MM.1S (cell line): ENCODE data around the gene CBARP.
A peak's percentile ranks its signal among the peaks of the same experiment; 100 is the strongest.

Source experiments
- DNase-seq: peaks from one replicate; pipeline ENCODE4 v3.0.0-alpha.2; 2015
- H2AFZ ChIP-seq: fragments of 300-600 bp; sonication (generic); 2 replicates; pipeline ENCODE4 v1.6.0; 2016; ENCODE audit warnings: antibody characterized with exemption, low read length
- H3F3A ChIP-seq: fragments of 300-600 bp; sonication (generic); 2 replicates; pipeline ENCODE4 v1.6.1; 2016; ENCODE audit warnings: mild to moderate bottlenecking, antibody characterized with exemption, low read length, moderate library complexity, mixed read lengths; ENCODE audit not compliant: insufficient read depth
- H3K27ac ChIP-seq: fragments of 300-600 bp; sonication (generic); 2 replicates; pipeline ENCODE4 v1.5.1; 2016; ENCODE audit warnings: mild to moderate bottlenecking, low read length
- H3K27me3 ChIP-seq: fragments of 300-600 bp; sonication (generic); replicated peaks from 2 replicates; pipeline ENCODE4 v1.6.0; 2016; ENCODE audit warnings: low read length; ENCODE audit not compliant: insufficient read depth
- H3K36me3 ChIP-seq: fragments of 300-600 bp; sonication (generic); replicated peaks from 2 replicates; pipeline ENCODE4 v1.6.1; 2016; ENCODE audit warnings: mild to moderate bottlenecking, low read length, mixed read lengths; ENCODE audit not compliant: insufficient read depth
- H3K4me1 ChIP-seq: fragments of 300-600 bp; sonication (generic); 2 replicates; pipeline ENCODE4 v1.6.1; 2016; ENCODE audit warnings: low read length, mixed read lengths
- H3K4me2 ChIP-seq: fragments of 300-600 bp; sonication (generic); 2 replicates; pipeline ENCODE4 v1.6.0; 2016; ENCODE audit warnings: low read depth, low read length
- H3K4me3 ChIP-seq: fragments of 300-600 bp; sonication (generic); 2 replicates; pipeline ENCODE4 v1.5.1; 2016; ENCODE audit warnings: low read length, mixed read lengths
- H3K79me2 ChIP-seq: fragments of 300-600 bp; sonication (generic); 2 replicates; pipeline ENCODE4 v1.6.1; 2016; ENCODE audit warnings: mixed run types, low read length, mixed read lengths
- H3K9ac ChIP-seq: fragments of 300-600 bp; sonication (generic); 2 replicates; pipeline ENCODE4 v1.6.1; 2016; ENCODE audit warnings: low read length, mixed read lengths
- H3K9me2 ChIP-seq: fragments of 300-600 bp; sonication (generic); replicated peaks from 2 replicates; pipeline ENCODE4 v1.6.1; 2016; ENCODE audit warnings: mild to moderate bottlenecking, low read length, mixed read lengths; ENCODE audit not compliant: insufficient read depth
- H3K9me3 ChIP-seq: fragments of 300-600 bp; sonication (generic); replicated peaks from 2 replicates; pipeline ENCODE4 v1.6.1; 2016; ENCODE audit warnings: mild to moderate bottlenecking, low read length, mixed read lengths; ENCODE audit not compliant: insufficient read depth
- H4K20me1 ChIP-seq: fragments of 300-600 bp; sonication (generic); 2 replicates; pipeline ENCODE4 v1.6.1; 2016; ENCODE audit warnings: mild to moderate bottlenecking, low read length, moderate library complexity, mixed read lengths; ENCODE audit not compliant: insufficient read depth
- CTCF ChIP-seq: fragments of 300-600 bp; sonication (generic); IDR thresholded peaks from 2 replicates; pipeline ENCODE4 v1.5.1; 2016; ENCODE audit warnings: antibody characterized with exemption, low read length, mixed read lengths
- EZH2 ChIP-seq: fragments of 300-600 bp; sonication (generic); optimal IDR thresholded peaks from 2 replicates; pipeline ENCODE3; 2017; ENCODE audit warnings: low read depth, mild to moderate bottlenecking, antibody characterized with exemption, low read length, mixed read lengths
- EZH2phosphoT487 ChIP-seq: fragments of 300-600 bp; sonication (generic); IDR thresholded peaks from 2 replicates; pipeline ENCODE4 v1.6.1; 2018; ENCODE audit warnings: antibody characterized with exemption, low read length

Gene CBARP

DNA sequence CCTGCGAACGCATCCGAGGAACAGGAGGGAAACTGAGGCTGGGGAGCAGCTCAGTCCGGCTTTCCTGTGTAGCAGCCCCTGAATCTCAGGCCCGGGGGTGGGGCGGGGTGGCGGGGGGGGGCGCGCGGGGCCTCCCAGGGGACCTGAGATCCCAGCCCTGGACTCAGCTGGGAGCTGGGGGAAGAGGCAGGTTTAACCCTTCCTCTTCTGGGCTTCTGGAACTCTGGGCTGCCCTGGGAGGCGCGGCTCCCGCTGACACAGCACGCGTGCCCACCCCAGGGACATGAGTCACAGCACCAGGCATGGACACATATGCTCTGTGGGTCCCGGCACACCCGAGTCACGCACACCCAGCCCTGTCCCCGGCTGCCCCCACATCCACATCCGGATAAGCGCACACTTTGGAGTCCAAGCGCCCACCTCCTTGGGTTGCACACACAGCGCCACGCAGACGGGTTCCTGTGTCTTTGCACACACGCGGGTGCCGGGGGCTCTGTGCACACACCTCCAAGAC is 27.9 kb upstream of the CBARP start:
- Histone ChIP-seq H3K79me2 (peaks cover 19% of the 10 kb centered on the region), H3K9me3 (no peaks in the 10 kb centered on the region), H3K9ac (no peak overlapping the region), H4K20me1 (no peaks in the 10 kb centered on the region), H3K27ac (no peak overlapping the region), H3K9me2 (no peaks in the 10 kb centered on the region), H3F3A (peaks cover 16% of the 10 kb centered on the region; the same call in 1 of the 2 replicates), H3K27me3 (0 out of 2 replicates have a peak, but pooled peaks cover 4% of the 10 kb centered on the region), H3K4me1 (peaks cover 39% of the 10 kb centered on the region), H2AFZ (peak overlapping the region; percentile 86), H3K36me3 (no peaks in the 10 kb centered on the region), H3K4me3 (peak overlapping the region; percentile 73), H3K4me2 (peak overlapping the region; percentile 94)
- no peak for TF ChIP-seq EZH2
- TF ChIP-seq EZH2phosphoT487: no peak
- no peak for TF ChIP-seq CTCF
- DNase-seq: no peak

DNA sequence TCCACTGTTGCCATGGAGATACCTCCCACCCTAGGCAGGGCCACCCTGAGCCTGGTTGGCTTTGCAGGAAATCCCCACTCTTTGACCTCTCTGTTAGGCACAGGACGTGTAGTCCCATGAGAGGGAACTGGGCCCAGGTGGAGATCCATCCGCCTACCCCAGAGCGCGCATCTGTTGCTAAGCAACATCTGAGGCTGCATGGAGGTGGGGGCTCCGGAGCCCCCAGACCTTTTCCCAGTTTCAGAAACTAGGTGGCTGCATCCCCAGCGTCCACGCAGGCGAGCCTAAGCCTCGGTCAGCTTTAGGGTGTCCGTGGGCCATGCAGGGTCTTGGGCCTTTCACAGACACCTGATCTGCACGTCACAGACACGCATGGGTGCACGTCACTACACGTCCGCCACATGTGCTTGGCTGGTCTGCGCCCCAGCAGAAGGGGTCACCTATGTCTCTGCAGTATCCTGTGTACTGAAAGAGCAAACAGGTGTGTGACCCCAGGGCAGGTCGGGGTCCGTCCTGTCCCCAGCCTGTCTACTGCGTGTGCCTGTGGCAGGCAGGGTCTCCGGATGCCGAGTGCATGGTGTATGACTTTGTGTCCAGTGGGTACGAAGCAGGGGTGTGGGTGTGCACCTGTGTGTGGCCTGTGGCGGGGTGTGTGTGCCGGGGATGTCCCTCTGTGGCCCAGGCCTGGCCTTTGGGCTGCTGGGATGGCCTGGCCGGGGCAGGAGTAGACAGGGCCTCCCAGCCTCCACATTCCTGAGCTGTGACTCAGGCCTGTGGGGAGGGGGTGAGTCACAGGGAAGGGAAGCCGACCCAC is 27.2 kb upstream of the CBARP start:
- Histone ChIP-seq H3K27ac (no peak overlapping the region), H3F3A (peaks cover 21% of the 10 kb centered on the region), H3K27me3 (0 out of 2 replicates have a peak, but pooled peaks cover 4% of the 10 kb centered on the region), H3K4me1 (peaks cover 39% of the 10 kb centered on the region), H3K4me3 (no peak overlapping the region), H3K9me3 (no peaks in the 10 kb centered on the region), H4K20me1 (no peaks in the 10 kb centered on the region), H3K36me3 (no peaks in the 10 kb centered on the region), H2AFZ (no peak overlapping the region), H3K9me2 (no peaks in the 10 kb centered on the region), H3K4me2 (no peak overlapping the region), H3K79me2 (peaks cover 18% of the 10 kb centered on the region), H3K9ac (no peak overlapping the region)
- no peak for DNase-seq
- TF ChIP-seq CTCF (no peak), EZH2phosphoT487 (no peak), EZH2 (no peak)

DNA sequence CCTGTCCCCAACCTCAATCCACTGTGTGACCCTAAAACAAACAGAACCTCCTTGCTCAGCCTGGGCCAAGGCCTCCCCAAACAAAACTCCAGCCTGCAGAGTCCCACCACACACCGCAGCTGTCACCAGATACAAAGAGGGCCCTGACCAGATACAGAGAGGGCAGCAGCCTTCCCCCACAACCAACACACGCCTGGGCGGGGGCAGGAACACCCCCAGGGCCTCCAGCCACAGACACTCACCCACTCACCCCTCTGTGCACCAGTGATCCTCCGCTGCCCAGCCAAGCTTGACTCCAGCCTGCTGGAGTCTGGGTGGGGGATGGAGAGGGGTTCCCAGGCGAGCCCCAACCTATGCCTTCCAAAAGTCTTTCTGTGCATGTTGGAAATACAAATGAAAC is 25.4 kb upstream of the CBARP start:
- Histone ChIP-seq H3K4me2 (no peak overlapping the region), H3K4me3 (no peak overlapping the region), H3K79me2 (peaks cover 22% of the 10 kb centered on the region), H3F3A (peaks cover 29% of the 10 kb centered on the region), H3K36me3 (no peaks in the 10 kb centered on the region), H3K9me3 (no peaks in the 10 kb centered on the region), H3K27me3 (0 out of 2 replicates have a peak, but pooled peaks cover 4% of the 10 kb centered on the region), H2AFZ (no peak overlapping the region), H3K27ac (no peak overlapping the region), H4K20me1 (no peaks in the 10 kb centered on the region), H3K9ac (no peak overlapping the region), H3K4me1 (peaks cover 40% of the 10 kb centered on the region), H3K9me2 (no peaks in the 10 kb centered on the region)
- no peak for DNase-seq
- TF ChIP-seq CTCF (no peak), EZH2phosphoT487 (no peak), EZH2 (no peak)
